Caco-2 (cell line): ENCODE results near the gene YY1AP1. TPM values are rescaled to one million over a fixed set of nuclear protein-coding genes. Genes with fewer than 3 reads are reported as not detected.
"Not testable (repeated sequence)": the region's sequence is repeated elsewhere in the genome, so short reads cannot be mapped to it uniquely, and the experiment has no call there.

Source experiments
- BruUV-seq: library from RNA; stranded (reverse); fragments of 400-500 nt; replicated peaks from 2 replicates; lab custom pipeline; 2021; lab: Mats Ljungman, UMichigan
- CTCF ChIA-PET: fragments of 300-600 bp; sonication (Branson Sonifier 250); formaldehyde crosslinking; loops from one replicate; lab custom pipeline; 2022; ENCODE audit warnings: antibody characterized with exemption; lab: Charles Lee
- POLR2A ChIA-PET: fragments of 300-600 bp; sonication (Branson Sonifier 250); formaldehyde crosslinking; loops from one replicate; lab custom pipeline; 2022; ENCODE audit warnings: antibody characterized with exemption; lab: Charles Lee
- DNase-seq, 2 experiments: peaks; one replicate each; pipeline versions ENCODE4 v3.0.0 to v3.0.0-alpha.2; 2020 to 2022
- H3K27me3 ChIP-seq: replicated peaks from 2 replicates; pipeline ENCODE4 v1.6.0; 2011; ENCODE audit warnings: low read length; ENCODE audit not compliant: control insufficient read depth, insufficient read depth
- H3K36me3 ChIP-seq: 2 replicates; pipeline ENCODE4 v1.5.1; 2011; ENCODE audit warnings: low read length; ENCODE audit not compliant: control insufficient read depth, insufficient read depth
- H3K4me1 ChIP-seq: fragments of 250-450 bp; sonication (Bioruptor Pico); 2 replicates; pipeline ENCODE4 v1.5.1; 2020; ENCODE audit warnings: mild to moderate bottlenecking
- H3K4me3 ChIP-seq: 2 replicates; pipeline ENCODE4 v1.5.1; 2011; ENCODE audit warnings: low read depth, mild to moderate bottlenecking, control low read depth, low read length
- H3K9me3 ChIP-seq: fragments of 250-450 bp; sonication (Bioruptor Pico); 2 replicates; pipeline ENCODE4 v1.5.1; 2020; ENCODE audit warnings: mild to moderate bottlenecking, moderate library complexity
- H3K27ac Mint-ChIP-seq: one replicate; pipeline ENCODE4 v1.8.0; 2022; ENCODE audit warnings: mixed read lengths; ENCODE audit not compliant: unreplicated experiment
- H3K27me3 Mint-ChIP-seq: one replicate; pipeline ENCODE4 v1.8.0; 2022; ENCODE audit warnings: mixed read lengths; ENCODE audit not compliant: insufficient read depth, unreplicated experiment
- H3K36me3 Mint-ChIP-seq: one replicate; pipeline ENCODE4 v1.8.0; 2022; ENCODE audit warnings: mild to moderate bottlenecking, mixed read lengths; ENCODE audit not compliant: insufficient read depth, unreplicated experiment
- H3K4me1 Mint-ChIP-seq: one replicate; pipeline ENCODE4 v1.8.0; 2022; ENCODE audit warnings: low read depth, mixed read lengths; ENCODE audit not compliant: unreplicated experiment
- H3K4me3 Mint-ChIP-seq: one replicate; pipeline ENCODE4 v1.8.0; 2022; ENCODE audit warnings: mild to moderate bottlenecking, moderate library complexity, mixed read lengths; ENCODE audit not compliant: unreplicated experiment
- H3K9me3 Mint-ChIP-seq: one replicate; pipeline ENCODE4 v1.8.0; 2022; ENCODE audit warnings: mixed read lengths; ENCODE audit not compliant: unreplicated experiment
- CTCF ChIP-seq, 2 experiments: fragments of 200-600 bp in 1 of 2; IDR thresholded peaks; 1 replicate in 1 of 2; 2 replicates in 1 of 2; pipeline versions ENCODE4 v1.5.1 to v1.8.0; 2011 to 2022; ENCODE audit warnings: antibody characterized with exemption in 1 of 2, control low read depth in 1 of 2, inconsistent platforms in 1 of 2, low read depth in 1 of 2, low read length in 1 of 2, mild to moderate bottlenecking in 1 of 2, moderate library complexity in 1 of 2; ENCODE audit not compliant: insufficient read depth in 1 of 2, severe bottlenecking in 1 of 2, unreplicated experiment in 1 of 2
- intact Hi-C: fragments of 100-400 bp; cut with micrococcal nuclease; formaldehyde crosslinking; loops from one replicate; pipeline ENCODE4 v1.10.0; 2022; ENCODE audit not compliant: unreplicated experiment
- total RNA-seq: library from RNA; stranded (reverse); gene quantifications from 2 replicates; pipeline ENCODE4 v1.2.3, GENCODE V29; 2022

Gene YY1AP1
- total RNA-seq, 1 experiment from 2014 or later: 63.0 TPM

- Histone ChIP-seq H3K4me3 (no peak overlapping the region), H3K36me3 (no peaks in the 10 kb centered on the region), H3K9me3 (peaks cover 12% of the 10 kb centered on the region), H3K4me1 (peaks cover under 1% of the 10 kb centered on the region; the same call in 1 of the 2 replicates), H3K27me3 (no peaks in the 10 kb centered on the region)
- ChIA-PET POLR2A (no interaction called here), CTCF (no interaction called here)
- intact Hi-C loops: no loop called here
- DNase-seq: no peak
- H3K9me3 Mint-ChIP-seq: no peaks in the 10 kb centered on the region
- H3K4me1 Mint-ChIP-seq: no peaks in the 10 kb centered on the region
- no peak overlapping the region for H3K27ac Mint-ChIP-seq
- H3K4me3 Mint-ChIP-seq: no peak overlapping the region
- BruUV-seq: no TSS peak
- H3K27me3 Mint-ChIP-seq: no peaks in the 10 kb centered on the region
- no peaks in the 10 kb centered on the region for H3K36me3 Mint-ChIP-seq
- TF ChIP-seq CTCF (IDR thresholded peaks at IDR 0.05; ENCODE audit: insufficient read depth in 1 of 2, low read depth in 1 of 2, low read length in 1 of 2, severe bottlenecking in 1 of 2, unreplicated experiment in 1 of 2): no peak
These were observed 52.0 kb downstream of the YY1AP1 start for GRCh38 chr1:155636397-155637153.

- H3K27me3 ChIP-seq, CTCF ChIA-PET, intact Hi-C loops, H3K4me3 Mint-ChIP-seq, H3K36me3 Mint-ChIP-seq, DNase-seq, H3K27me3 Mint-ChIP-seq, POLR2A ChIA-PET, H3K9me3 ChIP-seq, H3K4me1 ChIP-seq, H3K36me3 ChIP-seq, BruUV-seq, H3K4me1 Mint-ChIP-seq, H3K4me3 ChIP-seq: not testable (repeated sequence)
- Mint-ChIP-seq H3K27ac (peak overlapping the region; percentile 55), H3K9me3 (peaks cover 14% of the 10 kb centered on the region)
These were observed 62.1 kb downstream of the YY1AP1 start for GRCh38 chr1:155626428-155626827.

- no peak for DNase-seq
- BruUV-seq: no TSS peak
- intact Hi-C loops: no loop called here
- Histone ChIP-seq H3K4me3 (no peak overlapping the region), H3K9me3 (no peaks in the 10 kb centered on the region), H3K4me1 (no peaks in the 10 kb centered on the region), H3K36me3 (no peaks in the 10 kb centered on the region), H3K27me3 (no peaks in the 10 kb centered on the region)
- Mint-ChIP-seq H3K4me3 (no peak overlapping the region), H3K27ac (no peak overlapping the region), H3K4me1 (peaks cover 6% of the 10 kb centered on the region), H3K27me3 (no peaks in the 10 kb centered on the region), H3K36me3 (no peaks in the 10 kb centered on the region), H3K9me3 (peaks cover 14% of the 10 kb centered on the region)
- CTCF ChIA-PET: no interaction called here
- TF ChIP-seq CTCF (IDR thresholded peaks at IDR 0.05; ENCODE audit: insufficient read depth in 1 of 2, low read depth in 1 of 2, low read length in 1 of 2, severe bottlenecking in 1 of 2, unreplicated experiment in 1 of 2): no peak
- POLR2A ChIA-PET: no interaction called here
These were observed 65.2 kb downstream of the YY1AP1 start for GRCh38 chr1:155623357-155623756.
